KMS-11 (cell line): Measurements from ENCODE around the gene ERAL1.

ENCODE experiments used
- H2AFZ ChIP-seq: fragments of 200-600 bp; sonication (generic); 2 replicates; pipeline ENCODE4 v1.6.1; 2016; ENCODE audit warnings: antibody characterized with exemption, mixed run types, low read depth
- H3K27ac ChIP-seq: fragments of 200-600 bp; sonication (generic); 2 replicates; pipeline ENCODE4 v1.6.1; 2016; ENCODE audit warnings: mild to moderate bottlenecking, mixed run types
- H3K27me3 ChIP-seq: fragments of 200-600 bp; sonication (generic); 2 replicates; pipeline ENCODE4 v1.6.1; 2017; ENCODE audit warnings: mild to moderate bottlenecking, low read depth, mixed run types, moderate library complexity; ENCODE audit not compliant: insufficient read depth
- H3K36me3 ChIP-seq: fragments of 200-600 bp; sonication (generic); 2 replicates; pipeline ENCODE4 v1.6.1; 2017; ENCODE audit warnings: mild to moderate bottlenecking, mixed run types; ENCODE audit not compliant: insufficient read depth
- H3K4me1 ChIP-seq: fragments of 200-600 bp; sonication (generic); 2 replicates; pipeline ENCODE4 v1.6.1; 2016; ENCODE audit warnings: mild to moderate bottlenecking, low read depth, mixed run types; ENCODE audit not compliant: poor library complexity, severe bottlenecking
- H3K4me2 ChIP-seq: fragments of 200-600 bp; sonication (generic); 2 replicates; pipeline ENCODE4 v1.7.0; 2016; ENCODE audit warnings: mild to moderate bottlenecking, mixed run types
- H3K4me3 ChIP-seq: fragments of 200-600 bp; sonication (generic); IDR thresholded peaks from 2 replicates; pipeline ENCODE4 v1.6.1; 2017; ENCODE audit warnings: low read depth, low read length, mixed read lengths; ENCODE audit not compliant: insufficient read depth
- H3K79me2 ChIP-seq: fragments of 200-600 bp; sonication (generic); 2 replicates; pipeline ENCODE4 v1.6.1; 2016; ENCODE audit warnings: low read depth, mixed run types; ENCODE audit not compliant: insufficient read depth
- H3K9ac ChIP-seq: fragments of 200-600 bp; sonication (generic); 2 replicates; pipeline ENCODE4 v1.6.1; 2016; ENCODE audit warnings: mild to moderate bottlenecking, mixed run types
- H4K20me1 ChIP-seq: fragments of 200-600 bp; sonication (generic); 2 replicates; pipeline ENCODE4 v1.6.1; 2016; ENCODE audit warnings: mild to moderate bottlenecking, mixed run types; ENCODE audit not compliant: insufficient read depth
- TF ChIP-seq, protein P1 (sequence below): fragments of 200-600 bp; sonication (generic); conservative IDR thresholded peaks from 2 replicates; pipeline ENCODE4 v1.6.1; 2017; ENCODE audit warnings: low read depth, mild to moderate bottlenecking, antibody characterized with exemption, low read length, moderate library complexity, mixed read lengths

The ERAL1 gene

DNA sequence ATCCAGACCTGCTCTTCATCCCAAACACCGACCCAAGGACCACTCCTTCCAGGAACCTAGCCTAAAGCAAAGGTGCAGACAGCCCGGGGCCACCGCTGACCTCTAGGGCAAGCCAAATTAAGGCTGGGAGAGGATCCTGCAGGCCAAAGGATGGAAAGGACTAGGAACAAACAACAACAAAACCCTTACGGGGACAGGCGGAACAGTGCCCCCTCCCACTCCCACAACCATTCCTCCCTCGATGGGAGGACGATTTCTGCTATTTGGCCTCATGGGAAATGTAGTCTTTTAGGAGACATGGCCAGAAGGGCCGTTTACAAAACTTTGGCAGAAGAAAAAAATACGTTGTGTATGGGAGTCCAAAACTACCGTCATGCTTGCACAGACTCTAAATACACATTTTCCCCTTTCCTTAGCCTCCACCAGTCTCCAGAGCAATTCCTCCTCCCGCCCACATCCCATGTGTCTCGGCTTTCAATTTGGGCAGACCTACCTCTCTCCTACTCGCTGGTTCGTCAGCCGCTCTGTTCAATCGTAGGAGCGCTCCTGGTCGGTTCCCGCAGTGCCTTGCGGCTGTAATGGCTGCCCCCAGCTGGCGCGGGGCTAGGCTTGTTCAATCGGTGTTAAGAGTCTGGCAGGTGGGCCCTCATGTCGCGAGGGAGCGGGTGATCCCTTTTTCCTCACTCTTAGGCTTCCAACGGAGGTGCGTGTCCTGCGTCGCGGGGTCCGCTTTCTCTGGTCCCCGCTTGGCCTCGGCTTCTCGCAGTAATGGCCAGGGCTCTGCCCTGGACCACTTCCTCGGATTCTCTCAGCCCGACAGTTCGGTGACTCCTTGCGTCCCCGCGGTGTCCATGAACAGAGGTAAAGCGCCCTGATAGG lies at the start of gene ERAL1:
TSS of gene ERAL1 (plus strand) at position 560 of the 879 bp plus-strand sequence. CDS start at position 579, 19 bp downstream.
- no peaks in the 10 kb centered on the region for H4K20me1 ChIP-seq
- peak within 1 kb of the TSS; percentile 42 for H3K4me3 ChIP-seq
- H3K27ac ChIP-seq: peak within 1 kb of the TSS; percentile 29
- TF ChIP-seq, protein P1, sequence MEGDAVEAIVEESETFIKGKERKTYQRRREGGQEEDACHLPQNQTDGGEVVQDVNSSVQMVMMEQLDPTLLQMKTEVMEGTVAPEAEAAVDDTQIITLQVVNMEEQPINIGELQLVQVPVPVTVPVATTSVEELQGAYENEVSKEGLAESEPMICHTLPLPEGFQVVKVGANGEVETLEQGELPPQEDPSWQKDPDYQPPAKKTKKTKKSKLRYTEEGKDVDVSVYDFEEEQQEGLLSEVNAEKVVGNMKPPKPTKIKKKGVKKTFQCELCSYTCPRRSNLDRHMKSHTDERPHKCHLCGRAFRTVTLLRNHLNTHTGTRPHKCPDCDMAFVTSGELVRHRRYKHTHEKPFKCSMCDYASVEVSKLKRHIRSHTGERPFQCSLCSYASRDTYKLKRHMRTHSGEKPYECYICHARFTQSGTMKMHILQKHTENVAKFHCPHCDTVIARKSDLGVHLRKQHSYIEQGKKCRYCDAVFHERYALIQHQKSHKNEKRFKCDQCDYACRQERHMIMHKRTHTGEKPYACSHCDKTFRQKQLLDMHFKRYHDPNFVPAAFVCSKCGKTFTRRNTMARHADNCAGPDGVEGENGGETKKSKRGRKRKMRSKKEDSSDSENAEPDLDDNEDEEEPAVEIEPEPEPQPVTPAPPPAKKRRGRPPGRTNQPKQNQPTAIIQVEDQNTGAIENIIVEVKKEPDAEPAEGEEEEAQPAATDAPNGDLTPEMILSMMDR: no peak
- H3K27me3 ChIP-seq: no peaks in the 10 kb centered on the region
- H3K79me2 ChIP-seq: peaks cover 7% of the 10 kb centered on the region; the same call in 1 of the 2 replicates
- peak within 1 kb of the TSS; percentile 93 for H3K4me2 ChIP-seq
- H3K9ac ChIP-seq: peak within 1 kb of the TSS; percentile 73
- H3K4me1 ChIP-seq: peaks cover 9% of the 10 kb centered on the region
- H2AFZ ChIP-seq: peak within 1 kb of the TSS; percentile 89
- no peaks in the 10 kb centered on the region; the same call in 1 of the 2 replicates for H3K36me3 ChIP-seq

DNA sequence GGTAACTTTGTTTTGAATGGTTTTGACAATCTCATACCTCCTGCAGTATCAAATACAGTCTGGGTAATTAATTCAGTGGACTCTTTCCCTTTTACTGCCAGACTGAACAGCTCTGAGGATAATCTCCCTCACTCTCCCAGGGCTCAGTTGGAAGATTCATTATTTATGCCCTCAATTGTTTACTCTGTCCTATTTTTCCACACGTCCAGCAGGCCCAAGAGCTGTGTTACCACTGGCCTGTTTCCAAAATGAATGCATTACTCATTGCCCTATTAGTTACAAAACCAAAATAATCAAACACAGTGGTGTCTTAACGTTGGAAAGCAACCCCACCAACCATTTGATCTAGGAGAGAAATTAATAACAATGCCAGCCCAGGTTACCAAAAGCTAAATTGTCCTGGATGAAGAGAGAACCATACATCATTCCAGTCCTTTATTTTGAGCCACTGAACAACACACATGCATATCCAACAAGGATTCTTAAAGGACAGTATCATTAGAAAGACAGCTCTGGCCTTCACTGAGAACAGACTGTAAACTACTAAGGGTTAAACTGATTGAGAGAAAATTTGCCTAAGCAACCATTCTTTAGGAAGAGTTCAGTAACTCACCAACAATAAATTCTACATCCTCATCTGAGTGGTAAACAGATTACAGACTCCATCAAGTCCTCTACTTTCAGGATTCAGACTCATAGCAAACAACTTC lies 46.7 kb upstream of the ERAL1 start:
- Histone ChIP-seq H3K27ac (peak overlapping the region; percentile 12; the same call in 1 of the 2 replicates), H3K36me3 (no peaks in the 10 kb centered on the region), H4K20me1 (no peaks in the 10 kb centered on the region), H3K4me1 (peaks cover 36% of the 10 kb centered on the region), H3K79me2 (peaks cover 28% of the 10 kb centered on the region; the same call in 1 of the 2 replicates), H2AFZ (no peak overlapping the region), H3K27me3 (no peaks in the 10 kb centered on the region), H3K4me2 (peak overlapping the region; percentile 55; the same call in 1 of the 2 replicates), H3K9ac (no peak overlapping the region), H3K4me3 (no peak overlapping the region)
- TF ChIP-seq, protein P1: no peak

DNA sequence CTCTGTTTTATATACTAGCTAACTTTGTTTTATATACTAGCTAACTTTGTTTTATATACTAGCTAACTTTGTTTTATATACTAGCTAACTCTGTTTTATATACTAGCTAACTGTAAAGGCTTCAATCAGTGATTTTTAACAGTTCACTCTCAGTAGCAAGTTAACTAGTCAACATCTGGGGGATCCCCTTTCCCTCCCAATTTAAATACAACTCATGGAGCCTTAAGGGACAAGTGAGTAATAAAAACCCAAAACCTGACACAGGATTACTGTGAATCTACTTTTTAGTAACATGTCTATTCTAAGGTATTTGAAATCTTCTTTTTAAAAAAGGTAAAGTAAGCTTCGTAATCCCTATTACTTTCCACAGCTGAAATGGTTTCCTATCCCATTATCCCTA lies 44.4 kb upstream of the ERAL1 start:
- TF ChIP-seq, protein P1: no peak
- Histone ChIP-seq H3K27ac (no peak overlapping the region), H3K9ac (no peak overlapping the region), H3K4me2 (no peak overlapping the region), H3K27me3 (no peaks in the 10 kb centered on the region), H2AFZ (no peak overlapping the region), H3K4me1 (peaks cover 40% of the 10 kb centered on the region), H3K36me3 (no peaks in the 10 kb centered on the region), H3K79me2 (peaks cover 27% of the 10 kb centered on the region; the same call in 1 of the 2 replicates), H4K20me1 (no peaks in the 10 kb centered on the region), H3K4me3 (no peak overlapping the region)

DNA sequence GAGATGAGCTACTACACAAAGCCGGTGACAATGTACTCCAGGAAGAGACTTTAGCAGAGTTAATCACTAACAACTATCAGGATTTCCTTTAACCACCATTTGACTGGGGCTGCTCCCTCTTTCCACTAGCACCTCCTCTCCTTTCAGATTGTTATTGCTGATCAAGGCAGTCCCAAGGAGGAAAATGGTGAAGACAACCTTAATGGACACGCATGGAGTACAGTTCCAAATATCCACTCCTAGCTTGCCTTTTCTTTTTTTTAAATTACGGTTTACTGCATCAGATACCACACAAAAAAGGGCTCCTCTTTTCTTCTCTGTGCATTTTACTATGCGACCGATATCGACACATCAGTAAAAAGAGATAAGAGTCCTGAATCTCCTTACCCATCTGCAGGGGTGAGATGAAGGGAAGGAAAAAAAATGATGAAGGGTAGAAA lies 43.1 kb upstream of the ERAL1 start:
- Histone ChIP-seq H3K36me3 (no peaks in the 10 kb centered on the region), H3K79me2 (peaks cover 30% of the 10 kb centered on the region; the same call in 1 of the 2 replicates), H3K27ac (no peak overlapping the region), H3K9ac (peak overlapping the region; percentile 57; the same call in 1 of the 2 replicates), H3K4me3 (no peak overlapping the region), H3K27me3 (no peaks in the 10 kb centered on the region), H3K4me1 (peaks cover 40% of the 10 kb centered on the region), H4K20me1 (no peaks in the 10 kb centered on the region), H3K4me2 (peak overlapping the region; percentile 79), H2AFZ (peak overlapping the region; percentile 72)
- TF ChIP-seq, protein P1: no peak
